ENCODE data around the gene MYB. TPM values are rescaled to one million over a fixed set of nuclear protein-coding genes. Genes with fewer than 3 reads are reported as not detected.

Gene MYB
- total RNA-seq, 2 donors from 2014 or later: 51.1 to 72.8 TPM

- ATAC-seq (no peak), DNase-seq (no peak)
- intact Hi-C loops (cut with DNase I, micrococcal nuclease): no loop called here
These were observed 29.7 kb downstream of the MYB start for GRCh38 chr6:135210632-135211305.

GRCh38 chr6:135211306-135211702, 30.2 kb downstream of the MYB start:
- ATAC-seq (no peak), DNase-seq (no peak)
- intact Hi-C loops (cut with DNase I, micrococcal nuclease): no loop called here

GRCh38 chr6:135212020-135212806, 31.1 kb downstream of the MYB start:
- intact Hi-C loops (cut with DNase I, micrococcal nuclease): no loop called here
- DNase-seq (no peak), ATAC-seq (peak; percentile 66)

GRCh38 chr6:135212935-135213334, 31.8 kb downstream of the MYB start:
- ATAC-seq: no peak
- no peak for DNase-seq
- intact Hi-C loops (cut with DNase I, micrococcal nuclease): no loop called here

- intact Hi-C loops (cut with DNase I, micrococcal nuclease): no loop called here
- ATAC-seq (no peak), DNase-seq (no peak)
These were observed 32.5 kb downstream of the MYB start for GRCh38 chr6:135213616-135214015.

GRCh38 chr6:135215160-135215559, 34.1 kb downstream of the MYB start:
- intact Hi-C loops (cut with DNase I, micrococcal nuclease): no loop called here
- DNase-seq (peak in 1 of 2 donors; percentile 39), ATAC-seq (peak; percentile 75)

- intact Hi-C loops (cut with DNase I, micrococcal nuclease): no loop called here
- no peak for ATAC-seq
- DNase-seq: no peak
These were observed 34.5 kb downstream of the MYB start for GRCh38 chr6:135215563-135215962.

- intact Hi-C loops (cut with DNase I, micrococcal nuclease): no loop called here
- no peak for DNase-seq
- no peak for ATAC-seq
These were observed 36.6 kb downstream of the MYB start for GRCh38 chr6:135217663-135218062.

- no peak for DNase-seq
- no peak for ATAC-seq
- intact Hi-C loops (cut with DNase I, micrococcal nuclease): no loop called here
These were observed 38.2 kb downstream of the MYB start for GRCh38 chr6:135219346-135219745.

GRCh38 chr6:135221042-135221441, 39.9 kb downstream of the MYB start:
- ATAC-seq (no peak), DNase-seq (no peak)
- intact Hi-C loops (cut with DNase I, micrococcal nuclease): no loop called here

- DNase-seq (no peak), ATAC-seq (no peak)
- intact Hi-C loops (cut with DNase I, micrococcal nuclease): no loop called here
These were observed 40.4 kb downstream of the MYB start for GRCh38 chr6:135221505-135221904.

GRCh38 chr6:135222623-135223022, 41.5 kb downstream of the MYB start:
- ATAC-seq: no peak
- DNase-seq: no peak
- intact Hi-C loops (cut with DNase I, micrococcal nuclease): no loop called here

- DNase-seq (no peak), ATAC-seq (peak; percentile 79)
- intact Hi-C loops (cut with DNase I, micrococcal nuclease): no loop called here
These were observed 43.0 kb downstream of the MYB start for GRCh38 chr6:135224037-135224647.

- intact Hi-C loops (cut with DNase I, micrococcal nuclease): no loop called here
- DNase-seq (no peak), ATAC-seq (no peak)
These were observed 44.8 kb downstream of the MYB start for GRCh38 chr6:135225911-135226310.

- no peak for ATAC-seq
- DNase-seq: no peak
- intact Hi-C loops (cut with DNase I, micrococcal nuclease): no loop called here
These were observed 45.4 kb downstream of the MYB start for GRCh38 chr6:135226537-135226936.

- DNase-seq (no peak), ATAC-seq (no peak)
- intact Hi-C loops (cut with DNase I, micrococcal nuclease): no loop called here
These were observed 46.2 kb downstream of the MYB start for GRCh38 chr6:135227349-135227748.

GRCh38 chr6:135227758-135228157, 46.6 kb downstream of the MYB start:
- ATAC-seq: no peak
- intact Hi-C loops (cut with DNase I, micrococcal nuclease): no loop called here
- DNase-seq: no peak

- DNase-seq: no peak
- no peak for ATAC-seq
These were observed 47.4 kb downstream of the MYB start for GRCh38 chr6:135228486-135228885.

GRCh38 chr6:135229996-135230395, 48.9 kb downstream of the MYB start:
- DNase-seq: no peak
- intact Hi-C loops (cut with DNase I, micrococcal nuclease): no loop called here
- ATAC-seq: no peak

More at GRCh38 chr6:135228486-135228885, 47.4 kb downstream of the MYB start:
- intact Hi-C loops (cut with DNase I, micrococcal nuclease): no loop called here
